IMR-90 (cell line): ENCODE results near the gene TMEM30A. TPM values are rescaled to one million over a fixed set of nuclear protein-coding genes. Genes with fewer than 3 reads are reported as not detected.

Experiments
- ATAC-seq: fragments of 200-7000 bp; cut with Tn5 transposase; 2 replicates; pipeline ENCODE4 v1.9.1; 2020; ENCODE audit warnings: low read depth, mild to moderate bottlenecking, moderate library complexity
- BruUV-seq: library from RNA; stranded (reverse); fragments of 400-500 nt; replicated peaks from 2 replicates; lab custom pipeline; 2021; lab: Mats Ljungman, UMichigan
- CTCF ChIA-PET: fragments of 300-600 bp; formaldehyde crosslinking; extraction: SDS; loops from one replicate; lab custom pipeline; 2021; ENCODE audit warnings: antibody characterized with exemption; lab: Yijun Ruan, JAX
- POLR2A ChIA-PET: fragments of 300-600 bp; sonication (Branson Sonifier 250); formaldehyde crosslinking; loops from one replicate; lab custom pipeline; 2022; ENCODE audit warnings: antibody characterized with exemption; ENCODE audit not compliant: unreplicated experiment; lab: Charles Lee
- DNase-seq: peaks from one replicate; pipeline ENCODE4 v3.0.0; 2013
- H2AFZ ChIP-seq: replicated peaks from 2 replicates; pipeline ENCODE3; 2013; ENCODE audit warnings: low read length, mild to moderate bottlenecking; ENCODE audit not compliant: poor library complexity
- H2AK5ac ChIP-seq: 2 replicates; pipeline ENCODE4 v1.6.1; 2013; ENCODE audit warnings: low read depth, low read length, inconsistent platforms
- H2AK9ac ChIP-seq: replicated peaks from 2 replicates; pipeline ENCODE3; 2013; ENCODE audit warnings: mild to moderate bottlenecking, low read depth, low read length, moderate library complexity; ENCODE audit not compliant: poor library complexity
- H2BK120ac ChIP-seq: 2 replicates; pipeline ENCODE4 v1.6.1; 2013; ENCODE audit warnings: low read depth, low read length, inconsistent platforms
- H2BK15ac ChIP-seq: 3 replicates; pipeline ENCODE4 v1.6.1; 2013; ENCODE audit warnings: low read depth, low read length, inconsistent platforms
- H2BK20ac ChIP-seq: 2 replicates; pipeline ENCODE4 v1.6.1; 2013; ENCODE audit warnings: low read depth, mild to moderate bottlenecking, inconsistent platforms, low read length, moderate library complexity
- H2BK5ac ChIP-seq: 2 replicates; pipeline ENCODE4 v1.6.1; 2013; ENCODE audit warnings: mild to moderate bottlenecking, low read depth, low read length, inconsistent platforms; ENCODE audit not compliant: poor library complexity, severe bottlenecking
- H3K14ac ChIP-seq: replicated peaks from 2 replicates; pipeline ENCODE4 v1.6.1; 2013; ENCODE audit warnings: low read depth, low read length, inconsistent platforms
- H3K18ac ChIP-seq: 2 replicates; pipeline ENCODE4 v1.6.1; 2013; ENCODE audit warnings: low read depth, low read length, control low read depth
- H3K23ac ChIP-seq: 2 replicates; pipeline ENCODE4 v1.6.1; 2013; ENCODE audit warnings: low read depth, low read length, inconsistent platforms
- H3K27ac ChIP-seq: 2 replicates; pipeline ENCODE4 v1.5.1; 2013; ENCODE audit warnings: mild to moderate bottlenecking, control low read depth, low read length; ENCODE audit not compliant: insufficient read depth
- H3K27me3 ChIP-seq: 2 replicates; pipeline ENCODE4 v1.6.1; 2013; ENCODE audit warnings: low read length; ENCODE audit not compliant: control insufficient read depth, insufficient read depth
- H3K36me3 ChIP-seq: 2 replicates; pipeline ENCODE4 v1.6.1; 2013; ENCODE audit warnings: low read length, mixed read lengths; ENCODE audit not compliant: control insufficient read depth, insufficient read depth
- H3K4ac ChIP-seq: 2 replicates; pipeline ENCODE4 v1.6.1; 2013; ENCODE audit warnings: low read depth, low read length, inconsistent platforms
- H3K4me1 ChIP-seq: 2 replicates; pipeline ENCODE4 v1.6.1; 2013; ENCODE audit warnings: low read length, mixed read lengths; ENCODE audit not compliant: control insufficient read depth, insufficient read depth
- H3K4me2 ChIP-seq: 2 replicates; pipeline ENCODE4 v1.6.1; 2013; ENCODE audit warnings: low read depth, mild to moderate bottlenecking, control low read depth, low read length, moderate library complexity
- H3K4me3 ChIP-seq: 2 replicates; pipeline ENCODE4 v1.5.1; 2013; ENCODE audit warnings: low read depth, mild to moderate bottlenecking, control low read depth, low read length, moderate library complexity; ENCODE audit not compliant: insufficient read depth
- H3K56ac ChIP-seq: 2 replicates; pipeline ENCODE4 v1.6.1; 2013; ENCODE audit warnings: low read length, inconsistent platforms; ENCODE audit not compliant: insufficient read depth; ENCODE audit errors: extremely low read depth
- H3K79me1 ChIP-seq, 2 experiments: 2 replicates each; pipeline ENCODE4 v1.6.1; 2013; ENCODE audit warnings: low read length in 2 of 2, inconsistent platforms in 1 of 2, low read depth in 1 of 2
- H3K9ac ChIP-seq: 2 replicates; pipeline ENCODE4 v1.6.1; 2013; ENCODE audit warnings: low read depth, low read length, control low read depth
- H3K9me1 ChIP-seq: 2 replicates; pipeline ENCODE4 v1.6.1; 2013; ENCODE audit warnings: low read length, inconsistent platforms; ENCODE audit not compliant: insufficient read depth
- H3K9me3 ChIP-seq: 2 replicates; pipeline ENCODE4 v1.6.1; 2013; ENCODE audit warnings: low read length; ENCODE audit not compliant: control insufficient read depth, insufficient read depth
- H4K20me1 ChIP-seq: 2 replicates; pipeline ENCODE4 v1.6.1; 2013; ENCODE audit warnings: low read length, inconsistent platforms; ENCODE audit not compliant: insufficient read depth
- H4K5ac ChIP-seq: 2 replicates; pipeline ENCODE4 v1.6.1; 2013; ENCODE audit warnings: mild to moderate bottlenecking, low read depth, low read length, control low read depth
- H4K8ac ChIP-seq, 2 experiments: 2 replicates each; pipeline ENCODE4 v1.6.1; 2013; ENCODE audit warnings: low read depth in 2 of 2, low read length in 2 of 2, control low read depth in 1 of 2, inconsistent platforms in 1 of 2
- H4K91ac ChIP-seq: 2 replicates; pipeline ENCODE4 v1.6.1; 2013; ENCODE audit warnings: low read depth, low read length, inconsistent platforms; ENCODE audit not compliant: insufficient read depth
- BHLHE40 ChIP-seq: fragments of 150-350 bp; IDR thresholded peaks from 2 replicates; pipeline ENCODE4 v1.6.1; 2016; ENCODE audit warnings: mild to moderate bottlenecking, low read depth, low read length
- CEBPB ChIP-seq: IDR thresholded peaks from 2 replicates; pipeline ENCODE4 v1.6.1; 2012; ENCODE audit warnings: low read depth, low read length, improper control_type of control experiment
- RCOR1 ChIP-seq: IDR thresholded peaks from 2 replicates; pipeline ENCODE4 v1.6.1; 2012; ENCODE audit warnings: mild to moderate bottlenecking, low read length, improper control_type of control experiment; ENCODE audit not compliant: insufficient replicate concordance
- RFX5 ChIP-seq: IDR thresholded peaks from 2 replicates; pipeline ENCODE4 v1.8.0; 2012; ENCODE audit warnings: low read depth, mild to moderate bottlenecking, low read length, moderate library complexity
- SMC3 ChIP-seq: fragments of 150-350 bp; IDR thresholded peaks from 2 replicates; pipeline ENCODE4 v1.6.1; 2016; ENCODE audit warnings: low read depth, mild to moderate bottlenecking, antibody characterized with exemption, low read length, moderate library complexity
- WGBS, 2 experiments: methylation state at CpG; one replicate each; pipeline versions ENCODE4 v1.1.5 to v1.1.7; 2013; ENCODE audit warnings: missing lambda C conversion rate in 2 of 2; ENCODE audit not compliant: insufficient read length in 1 of 2; ENCODE audit errors: extremely low coverage in 2 of 2; 5-methylcytosine and 5-hydroxymethylcytosine counted together
- dilution Hi-C: fragments of 300-500 bp; cut with HindIII; formaldehyde crosslinking; loops from one replicate; pipeline ENCODE4 v1.14.3; 2018; ENCODE audit warnings: low sequenced_read_pairs; ENCODE audit not compliant: unreplicated experiment
- in situ Hi-C: fragments of 300-500 bp; cut with MboI; formaldehyde crosslinking; loops from 3 replicates; pipeline ENCODE4 v1.14.3; 2019; ENCODE audit warnings: low sequenced_read_pairs, inconsistent platforms, mixed read lengths
- intact Hi-C: fragments of 100-400 bp; cut with micrococcal nuclease; formaldehyde crosslinking; loops from 2 replicates; pipeline ENCODE4 v1.10.0; 2022
- polyA plus RNA-seq, 3 experiments: library from polyadenylated mRNA; depleted of rRNA; stranded (reverse); fragments of >200 nt; gene quantifications; 2 replicates each; pipeline ENCODE4 v1.2.3, GENCODE V29; 2012; ENCODE audit warnings: low replicate concordance in 1 of 3
- total RNA-seq: library from RNA; depleted of rRNA; stranded (reverse); fragments of >200 nt; gene quantifications from 2 replicates; pipeline ENCODE4 v1.2.3, GENCODE V29; 2012
- TF ChIP-seq, protein P1 (sequence below): conservative IDR thresholded peaks from 2 replicates; pipeline ENCODE4 v1.5.1; 2012; ENCODE audit warnings: mild to moderate bottlenecking, low read depth, low read length, improper control_type of control experiment

The TMEM30A gene
- total and polyA plus RNA-seq, 2 of the 4 experiments (the other 2 are of a cell fraction), result 48.5 to 111 TPM

DNA sequence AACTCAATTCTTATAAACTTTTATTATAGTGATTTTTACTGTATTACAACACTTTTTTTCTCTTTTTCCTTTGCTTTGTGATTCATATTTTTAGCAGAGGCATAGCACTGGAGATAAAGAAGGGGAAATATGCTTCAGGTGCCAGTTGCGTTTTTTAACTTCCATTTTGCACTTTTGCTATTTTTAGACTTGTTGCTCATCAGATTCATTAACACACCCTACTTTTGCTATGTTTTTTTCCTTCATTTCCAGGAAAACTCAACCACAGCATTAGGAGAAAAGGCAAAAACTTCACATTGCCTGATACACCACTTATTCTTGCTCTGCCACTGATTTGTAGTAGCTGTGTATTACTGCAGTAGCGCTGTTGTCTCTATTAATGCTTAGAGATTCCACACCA lies 8.0 kb upstream of the TMEM30A start:
- dilution Hi-C loops (no loop called here), intact Hi-C loops (no loop called here), in situ Hi-C loops (no loop called here)
- Histone ChIP-seq H3K14ac (no peak overlapping the region), H2BK15ac (no peak overlapping the region), H3K9me1 (no peaks in the 10 kb centered on the region), H3K18ac (no peak overlapping the region), H4K91ac (no peak overlapping the region), H3K9ac (no peak overlapping the region), H4K8ac (no peak overlapping the region), H2AFZ (no peak overlapping the region), H3K27me3 (no peaks in the 10 kb centered on the region), H3K4me1 (no peaks in the 10 kb centered on the region), H3K4ac (no peak overlapping the region), H4K20me1 (no peaks in the 10 kb centered on the region), H2BK120ac (no peak overlapping the region), H4K5ac (no peak overlapping the region), H2AK9ac (no peak overlapping the region), H3K9me3 (no peaks in the 10 kb centered on the region), H3K4me3 (no peak overlapping the region), H3K36me3 (no peaks in the 10 kb centered on the region), H3K79me1 (no peaks in the 10 kb centered on the region), H3K27ac (no peak overlapping the region), H3K4me2 (no peak overlapping the region), H3K23ac (no peak overlapping the region), H2AK5ac (no peak overlapping the region), H2BK5ac (no peak overlapping the region), H2BK20ac (no peak overlapping the region), H3K56ac (no peak overlapping the region)
- BruUV-seq, result no TSS peak
- ATAC-seq (no peak), DNase-seq (no peak)
- WGBS, 2 experiments, result no CpG with 5 or more reads among the region's 2 CpGs
- POLR2A ChIA-PET, result no interaction called here
- CTCF ChIA-PET, result no interaction called here
- TF ChIP-seq SMC3 (no peak), RFX5 (no peak), RCOR1 (no peak), BHLHE40 (no peak), CEBPB (no peak)
- TF ChIP-seq, protein P1, sequence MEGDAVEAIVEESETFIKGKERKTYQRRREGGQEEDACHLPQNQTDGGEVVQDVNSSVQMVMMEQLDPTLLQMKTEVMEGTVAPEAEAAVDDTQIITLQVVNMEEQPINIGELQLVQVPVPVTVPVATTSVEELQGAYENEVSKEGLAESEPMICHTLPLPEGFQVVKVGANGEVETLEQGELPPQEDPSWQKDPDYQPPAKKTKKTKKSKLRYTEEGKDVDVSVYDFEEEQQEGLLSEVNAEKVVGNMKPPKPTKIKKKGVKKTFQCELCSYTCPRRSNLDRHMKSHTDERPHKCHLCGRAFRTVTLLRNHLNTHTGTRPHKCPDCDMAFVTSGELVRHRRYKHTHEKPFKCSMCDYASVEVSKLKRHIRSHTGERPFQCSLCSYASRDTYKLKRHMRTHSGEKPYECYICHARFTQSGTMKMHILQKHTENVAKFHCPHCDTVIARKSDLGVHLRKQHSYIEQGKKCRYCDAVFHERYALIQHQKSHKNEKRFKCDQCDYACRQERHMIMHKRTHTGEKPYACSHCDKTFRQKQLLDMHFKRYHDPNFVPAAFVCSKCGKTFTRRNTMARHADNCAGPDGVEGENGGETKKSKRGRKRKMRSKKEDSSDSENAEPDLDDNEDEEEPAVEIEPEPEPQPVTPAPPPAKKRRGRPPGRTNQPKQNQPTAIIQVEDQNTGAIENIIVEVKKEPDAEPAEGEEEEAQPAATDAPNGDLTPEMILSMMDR, result no peak
